Jurkat, Clone E6-1 (cell line): Measurements from ENCODE around the gene TMOD1.
"Not testable (repeated sequence)": the region's sequence is repeated elsewhere in the genome, so short reads cannot be mapped to it uniquely, and the experiment has no call there.

ENCODE experiments used
- DNase-seq: peaks from one replicate; pipeline ENCODE4 v3.0.0-alpha.2; 2011; ENCODE audit warnings: low read depth, low spot score
- H3K4me3 ChIP-seq: 2 replicates; pipeline ENCODE4 v1.5.1; 2011; ENCODE audit warnings: mild to moderate bottlenecking, low read length, control low read depth, moderate library complexity

The TMOD1 gene

GRCh38 chr9:97575673-97576200 lies 74.3 kb downstream of the TMOD1 start:
- no peak for DNase-seq
- no peak overlapping the region for H3K4me3 ChIP-seq

- no peak for DNase-seq
These were observed 75.6 kb downstream of the TMOD1 start for GRCh38 chr9:97577051-97577450.

GRCh38 chr9:97578846-97579245 lies 77.4 kb downstream of the TMOD1 start:
- no peak overlapping the region for H3K4me3 ChIP-seq
- DNase-seq, result no peak

More at GRCh38 chr9:97577051-97577450, 75.6 kb downstream of the TMOD1 start:
- no peak overlapping the region for H3K4me3 ChIP-seq

- H3K4me3 ChIP-seq, result no peak overlapping the region
- no peak for DNase-seq
These were observed 78.4 kb downstream of the TMOD1 start for GRCh38 chr9:97579914-97580313.

- not testable (repeated sequence) for DNase-seq, H3K4me3 ChIP-seq
These were observed 80.1 kb downstream of the TMOD1 start for GRCh38 chr9:97581590-97581989.

- not testable (repeated sequence) for DNase-seq, H3K4me3 ChIP-seq
These were observed 83.3 kb downstream of the TMOD1 start for GRCh38 chr9:97584778-97585177.

GRCh38 chr9:97586909-97587308 lies 85.4 kb downstream of the TMOD1 start:
- not testable (repeated sequence) for H3K4me3 ChIP-seq, DNase-seq

GRCh38 chr9:97591535-97591934 lies 90.1 kb downstream of the TMOD1 start:
- no peak for DNase-seq
- no peak overlapping the region for H3K4me3 ChIP-seq

- no peak overlapping the region for H3K4me3 ChIP-seq
These were observed 90.7 kb downstream of the TMOD1 start for GRCh38 chr9:97592126-97592525.

GRCh38 chr9:97593960-97594359 lies 92.5 kb downstream of the TMOD1 start:
- DNase-seq, result no peak
- no peak overlapping the region for H3K4me3 ChIP-seq

More at GRCh38 chr9:97592126-97592525, 90.7 kb downstream of the TMOD1 start:
- DNase-seq, result no peak

GRCh38 chr9:97594381-97594921 lies 93.0 kb downstream of the TMOD1 start:
- DNase-seq, result no peak
- no peak overlapping the region for H3K4me3 ChIP-seq

- no peak for DNase-seq
- no peak overlapping the region for H3K4me3 ChIP-seq
These were observed 95.4 kb downstream of the TMOD1 start for GRCh38 chr9:97596906-97597305.

- peak; percentile 88 for DNase-seq
- peak overlapping the region; percentile 8; the same call in 1 of the 2 replicates for H3K4me3 ChIP-seq
These were observed 97.2 kb downstream of the TMOD1 start for GRCh38 chr9:97598461-97599288.

GRCh38 chr9:97599314-97599846 lies 97.9 kb downstream of the TMOD1 start:
- DNase-seq, result no peak
- H3K4me3 ChIP-seq, result no peak overlapping the region

- no peak for DNase-seq
These were observed 99.2 kb downstream of the TMOD1 start for GRCh38 chr9:97600531-97601227.

GRCh38 chr9:97601228-97601898 lies 99.9 kb downstream of the TMOD1 start:
- no peak overlapping the region for H3K4me3 ChIP-seq
- no peak for DNase-seq

More at GRCh38 chr9:97600531-97601227, 99.2 kb downstream of the TMOD1 start:
- H3K4me3 ChIP-seq, result no peak overlapping the region

- DNase-seq, result no peak
- H3K4me3 ChIP-seq, result no peak overlapping the region
These were observed 101.0 kb downstream of the TMOD1 start for GRCh38 chr9:97602430-97602829.

- H3K4me3 ChIP-seq, result no peak overlapping the region
- no peak for DNase-seq
These were observed 103.6 kb downstream of the TMOD1 start for GRCh38 chr9:97604901-97605645.
